WTC11 (cell line): ENCODE data around the gene NDUFAF4. TPM values are rescaled to one million over a fixed set of nuclear protein-coding genes. Genes with fewer than 3 reads are reported as not detected.

ENCODE experiments used
- ATAC-seq: fragments of 200-7000 bp; cut with Tn5 transposase; 2 replicates; pipeline ENCODE4 v1.10.0; 2021; ENCODE audit warnings: mild to moderate bottlenecking, moderate library complexity
- CTCF ChIA-PET: fragments of 300-600 bp; sonication (Branson Sonifier 250); formaldehyde crosslinking; loops from one replicate; lab custom pipeline; 2021; ENCODE audit warnings: antibody characterized with exemption; lab: Charles Lee
- POLR2A ChIA-PET: fragments of 350-600 bp; sonication (Branson Sonifier 250); formaldehyde crosslinking; loops from one replicate; lab custom pipeline; 2021; ENCODE audit warnings: antibody characterized with exemption; lab: Charles Lee
- DNase-seq: peaks from one replicate; pipeline ENCODE4 v3.0.0; 2021; ENCODE audit warnings: low spot score
- H3K27ac Mint-ChIP-seq: 2 replicates; pipeline ENCODE4 v1.8.0; 2021; ENCODE audit warnings: mixed read lengths
- H3K27me3 Mint-ChIP-seq: 2 replicates; pipeline ENCODE4 v1.8.0; 2021; ENCODE audit warnings: low read depth, mild to moderate bottlenecking, moderate library complexity, mixed read lengths
- H3K36me3 Mint-ChIP-seq: 2 replicates; pipeline ENCODE4 v1.8.0; 2021; ENCODE audit warnings: mixed read lengths
- H3K4me1 Mint-ChIP-seq: 2 replicates; pipeline ENCODE4 v1.8.0; 2022; ENCODE audit warnings: mixed read lengths
- H3K4me3 Mint-ChIP-seq: 2 replicates; pipeline ENCODE4 v1.8.0; 2021; ENCODE audit warnings: mild to moderate bottlenecking, moderate library complexity, mixed read lengths
- H3K9me3 Mint-ChIP-seq: 2 replicates; pipeline ENCODE4 v1.8.0; 2021; ENCODE audit warnings: mixed read lengths
- E2F1 ChIP-seq: sonication (generic); formaldehyde crosslinking; IDR thresholded peaks from 2 replicates; pipeline ENCODE4 v1.8.0; 2022; ENCODE audit warnings: mild to moderate bottlenecking, missing genetic modification reagents
- E2F4 ChIP-seq: sonication (generic); formaldehyde crosslinking; IDR thresholded peaks from 2 replicates; pipeline ENCODE4 v1.8.1; 2022; ENCODE audit warnings: low read depth, mild to moderate bottlenecking, moderate library complexity, missing genetic modification reagents, borderline replicate concordance
- ELF4 ChIP-seq: sonication (generic); formaldehyde crosslinking; IDR thresholded peaks from 2 replicates; pipeline ENCODE4 v1.8.1; 2022; ENCODE audit warnings: low read depth, mild to moderate bottlenecking, moderate library complexity, missing genetic modification reagents
- FOXJ3 ChIP-seq: sonication (generic); formaldehyde crosslinking; IDR thresholded peaks from 2 replicates; pipeline ENCODE4 v1.9.0; 2021; ENCODE audit warnings: missing genetic modification reagents, mild to moderate bottlenecking, borderline replicate concordance
- MYBL2 ChIP-seq: sonication (generic); formaldehyde crosslinking; IDR thresholded peaks from 2 replicates; pipeline ENCODE4 v1.8.1; 2023; ENCODE audit warnings: mild to moderate bottlenecking, moderate library complexity, missing genetic modification reagents
- NFYB ChIP-seq: sonication (generic); formaldehyde crosslinking; conservative IDR thresholded peaks from 2 replicates; pipeline ENCODE4 v1.8.0; 2022; ENCODE audit warnings: low read depth, missing genetic modification reagents
- NR2C2 ChIP-seq: sonication (generic); formaldehyde crosslinking; IDR thresholded peaks from 2 replicates; pipeline ENCODE4 v1.8.0; 2022; ENCODE audit warnings: mild to moderate bottlenecking, missing genetic modification reagents
- OVOL2 ChIP-seq: fragments of 250-450 bp; sonication (Bioruptor Pico); IDR thresholded peaks from 2 replicates; pipeline ENCODE4 v1.9.0; 2021; ENCODE audit warnings: mild to moderate bottlenecking, borderline replicate concordance
- PREB ChIP-seq: sonication (generic); formaldehyde crosslinking; IDR thresholded peaks from 2 replicates; pipeline ENCODE4 v1.8.1; 2022; ENCODE audit warnings: mild to moderate bottlenecking, missing genetic modification reagents, moderate library complexity, borderline replicate concordance
- PRRX2 ChIP-seq: fragments of 250-450 bp; sonication (Bioruptor Pico); IDR thresholded peaks from 2 replicates; pipeline ENCODE4 v1.8.0; 2021; ENCODE audit warnings: mild to moderate bottlenecking
- SP1 ChIP-seq: sonication (generic); formaldehyde crosslinking; conservative IDR thresholded peaks from 2 replicates; pipeline ENCODE4 v1.8.1; 2022; ENCODE audit warnings: missing genetic modification reagents
- STAT6 ChIP-seq: sonication (generic); formaldehyde crosslinking; conservative IDR thresholded peaks from 2 replicates; pipeline ENCODE4 v1.8.1; 2023; ENCODE audit warnings: mild to moderate bottlenecking, low read depth, missing genetic modification reagents, moderate library complexity
- ZBTB43 ChIP-seq: sonication (generic); formaldehyde crosslinking; IDR thresholded peaks from 2 replicates; pipeline ENCODE4 v1.8.1; 2023; ENCODE audit warnings: mild to moderate bottlenecking, missing genetic modification reagents
- ZMAT4 ChIP-seq: fragments of 250-450 bp; sonication (Bioruptor Pico); IDR thresholded peaks from 2 replicates; pipeline ENCODE4 v1.9.0; 2021; ENCODE audit warnings: mild to moderate bottlenecking
- ZNF317 ChIP-seq: sonication (generic); formaldehyde crosslinking; IDR thresholded peaks from 2 replicates; pipeline ENCODE4 v1.8.1; 2023; ENCODE audit warnings: low read depth, mild to moderate bottlenecking, moderate library complexity, missing genetic modification reagents, borderline replicate concordance
- ZNF396 ChIP-seq: fragments of 250-450 bp; sonication (Bioruptor Pico); IDR thresholded peaks from 2 replicates; pipeline ENCODE4 v1.8.0; 2021; ENCODE audit warnings: mild to moderate bottlenecking, moderate library complexity, borderline replicate concordance
- total RNA-seq: library from RNA; stranded (reverse); gene quantifications from 3 replicates; pipeline ENCODE4 v1.2.3, GENCODE V29; 2021

NDUFAF4 gene
- total RNA-seq, 1 experiment from 2014 or later, result 75.8 TPM

- TF ChIP-seq STAT6 (CRISPR knock-in tag) (no peak), PREB (CRISPR knock-in tag) (no peak)
Measured at GRCh38 chr6:96929741-96930140, 32.0 kb upstream of the NDUFAF4 start (continued).

- no peaks in the 10 kb centered on the region for H3K36me3 Mint-ChIP-seq
- H3K4me3 Mint-ChIP-seq, result no peak overlapping the region
- POLR2A ChIA-PET, result no interaction called here
- TF ChIP-seq ELF4, result no peak
- TF ChIP-seq NFYB (CRISPR knock-in tag), result no peak
- no peak for TF ChIP-seq ZMAT4 (CRISPR knock-in tag)
- no peak for TF ChIP-seq E2F1
- no peak for TF ChIP-seq OVOL2 (CRISPR knock-in tag)
- no peak for TF ChIP-seq PRRX2 (CRISPR knock-in tag)
- TF ChIP-seq ZBTB43 (CRISPR knock-in tag), result no peak
- no peak for TF ChIP-seq ZNF317
- no peak for TF ChIP-seq FOXJ3
- TF ChIP-seq MYBL2 (CRISPR knock-in tag), result no peak
- no peak for TF ChIP-seq ZNF396 (CRISPR knock-in tag)
- TF ChIP-seq E2F4 (CRISPR knock-in tag), result no peak
- H3K9me3 Mint-ChIP-seq, result no peaks in the 10 kb centered on the region
- H3K4me1 Mint-ChIP-seq, result peaks cover 25% of the 10 kb centered on the region
- no peak for ATAC-seq
- H3K27ac Mint-ChIP-seq, result no peak overlapping the region
- DNase-seq, result no peak
- CTCF ChIA-PET, result no interaction called here
- peaks cover 17% of the 10 kb centered on the region for H3K27me3 Mint-ChIP-seq
Measured at GRCh38 chr6:96927660-96928059, 30.0 kb upstream of the NDUFAF4 start.

- TF ChIP-seq NR2C2 (CRISPR knock-in tag), result no peak
- TF ChIP-seq SP1 (CRISPR knock-in tag), result no peak
- Mint-ChIP-seq H3K4me1 (peaks cover 19% of the 10 kb centered on the region), H3K27me3 (peaks cover 17% of the 10 kb centered on the region), H3K27ac (no peak overlapping the region), H3K36me3 (no peaks in the 10 kb centered on the region), H3K9me3 (no peaks in the 10 kb centered on the region), H3K4me3 (no peak overlapping the region)
- DNase-seq (no peak), ATAC-seq (no peak)
- ChIA-PET CTCF (interaction anchor here (1.0 kb wide), 1 partner anchor 28 kb away, joined by 4 read pairs; no protein-coding TSS in a partner anchor), POLR2A (no interaction called here)
Measured at GRCh38 chr6:96926425-96926824, 28.7 kb upstream of the NDUFAF4 start.
